PC-9 (cell line): Measurements from ENCODE around the gene EVC2. TPM values are rescaled to one million over a fixed set of nuclear protein-coding genes. Genes with fewer than 3 reads are reported as not detected.

Experiments used
- BruUV-seq: library from RNA; stranded (reverse); fragments of 400-500 nt; replicated peaks from 2 replicates; lab custom pipeline; 2021; lab: Mats Ljungman, UMichigan
- CTCF ChIA-PET: fragments of 300-600 bp; sonication (Branson Sonifier 250); formaldehyde crosslinking; loops from one replicate; lab custom pipeline; 2022; ENCODE audit warnings: antibody characterized with exemption; lab: Charles Lee
- POLR2A ChIA-PET: fragments of 300-600 bp; sonication (Branson Sonifier 250); formaldehyde crosslinking; loops from one replicate; lab custom pipeline; 2022; ENCODE audit warnings: antibody characterized with exemption; ENCODE audit not compliant: unreplicated experiment; lab: Charles Lee
- DNase-seq, 2 experiments: peaks; one replicate each; pipeline versions ENCODE4 v3.0.0 to v3.0.0-alpha.2; 2015 to 2022; ENCODE audit warnings: mixed read lengths in 1 of 2
- H2AFZ ChIP-seq: fragments of 200-600 bp; sonication (generic); 2 replicates; pipeline ENCODE4 v1.8.1; 2017; ENCODE audit warnings: antibody characterized with exemption
- H3F3A ChIP-seq: fragments of 200-600 bp; sonication (generic); 2 replicates; pipeline ENCODE4 v1.8.1; 2017; ENCODE audit warnings: antibody characterized with exemption, mild to moderate bottlenecking, low read depth; ENCODE audit not compliant: insufficient read depth
- H3K27ac ChIP-seq: fragments of 200-600 bp; sonication (generic); 2 replicates; pipeline ENCODE4 v1.6.1; 2016; ENCODE audit warnings: mixed run types
- H3K27me3 ChIP-seq: fragments of 200-600 bp; sonication (generic); 2 replicates; pipeline ENCODE4 v1.6.1; 2016; ENCODE audit warnings: low read depth, mixed run types; ENCODE audit not compliant: insufficient read depth
- H3K36me3 ChIP-seq: fragments of 200-600 bp; sonication (generic); 2 replicates; pipeline ENCODE4 v1.6.1; 2016; ENCODE audit warnings: low read depth, mixed run types
- H3K4me1 ChIP-seq: fragments of 200-600 bp; sonication (generic); replicated peaks from 2 replicates; pipeline ENCODE4 v1.6.1; 2016; ENCODE audit warnings: mixed run types; ENCODE audit not compliant: insufficient read depth
- H3K4me2 ChIP-seq: fragments of 200-600 bp; sonication (generic); 2 replicates; pipeline ENCODE4 v1.6.1; 2017; ENCODE audit warnings: mixed run types
- H3K4me3 ChIP-seq: fragments of 200-600 bp; sonication (generic); 2 replicates; pipeline ENCODE4 v1.6.1; 2016; ENCODE audit warnings: mixed run types
- H3K79me2 ChIP-seq: fragments of 200-600 bp; sonication (generic); 2 replicates; pipeline ENCODE4 v1.6.1; 2017; ENCODE audit warnings: low read depth, mixed run types
- H3K9me2 ChIP-seq: fragments of 200-600 bp; sonication (generic); 2 replicates; pipeline ENCODE4 v1.8.1; 2017; ENCODE audit warnings: mild to moderate bottlenecking; ENCODE audit not compliant: insufficient read depth
- H3K9me3 ChIP-seq: fragments of 200-600 bp; sonication (generic); 2 replicates; pipeline ENCODE4 v1.8.1; 2016; ENCODE audit warnings: low read depth; ENCODE audit not compliant: insufficient read depth
- H4K20me1 ChIP-seq: fragments of 200-600 bp; sonication (generic); 2 replicates; pipeline ENCODE4 v1.8.1; 2017; ENCODE audit not compliant: insufficient read depth
- CTCF ChIP-seq: fragments of 200-600 bp; sonication (generic); conservative IDR thresholded peaks from 2 replicates; pipeline ENCODE4 v1.6.1; 2017; ENCODE audit warnings: mixed run types, antibody characterized with exemption, mild to moderate bottlenecking, moderate library complexity
- EZH2 ChIP-seq: fragments of 200-600 bp; sonication (generic); IDR thresholded peaks from 2 replicates; pipeline ENCODE4 v1.8.0; 2017; ENCODE audit warnings: antibody characterized with exemption, low read depth
- intact Hi-C: fragments of 100-400 bp; cut with micrococcal nuclease; formaldehyde crosslinking; loops from one replicate; pipeline ENCODE4 v1.10.0; 2022; ENCODE audit not compliant: unreplicated experiment
- total RNA-seq: library from RNA; stranded (reverse); gene quantifications from 2 replicates; pipeline ENCODE4 v1.2.3, GENCODE V29; 2021

The EVC2 gene
- total RNA-seq, 1 experiment from 2014 or later = 1.4 TPM

- peak overlapping the region; percentile 74; the same call in 1 of the 2 replicates for H2AFZ ChIP-seq
- no peaks in the 10 kb centered on the region for H3K27me3 ChIP-seq
- TF ChIP-seq EZH2 (no peak), CTCF (no peak; the same call in 1 of the 2 replicates)
- no peak for DNase-seq
- H3K9me2 ChIP-seq = no peaks in the 10 kb centered on the region
- no peaks in the 10 kb centered on the region for H3K9me3 ChIP-seq
- H3K4me1 ChIP-seq = 0 out of 2 replicates have a peak, but pooled peaks cover 3% of the 10 kb centered on the region
- H3K4me3 ChIP-seq = peak overlapping the region; percentile 53; the same call in 1 of the 2 replicates
- ChIA-PET POLR2A (no interaction called here), CTCF (no interaction called here)
- H3K27ac ChIP-seq = no peak overlapping the region
- peaks cover 3% of the 10 kb centered on the region; the same call in 1 of the 2 replicates for H3F3A ChIP-seq
- no TSS peak for BruUV-seq
- peak overlapping the region; percentile 75 for H3K4me2 ChIP-seq
- H4K20me1 ChIP-seq = no peaks in the 10 kb centered on the region
- H3K36me3 ChIP-seq = no peaks in the 10 kb centered on the region
- intact Hi-C loops = loop anchor here (5.0 kb wide), 1 partner anchor 37 kb away; no protein-coding TSS in a partner anchor
- 0 out of 2 replicates have a peak, but pooled peaks cover 6% of the 10 kb centered on the region for H3K79me2 ChIP-seq
Measured at GRCh38 chr4:5710065-5710960, 2.0 kb upstream of the EVC2 start.

- H3K4me2 ChIP-seq = no peak overlapping the region
- CTCF ChIA-PET = no interaction called here
- no peak for DNase-seq
- no peak overlapping the region for H3K4me3 ChIP-seq
- H2AFZ ChIP-seq = no peak overlapping the region
- POLR2A ChIA-PET = no interaction called here
- H4K20me1 ChIP-seq = no peaks in the 10 kb centered on the region
- H3K9me3 ChIP-seq = no peaks in the 10 kb centered on the region
- 0 out of 2 replicates have a peak, but pooled peaks cover 3% of the 10 kb centered on the region for H3K4me1 ChIP-seq
- peaks cover 3% of the 10 kb centered on the region; the same call in 1 of the 2 replicates for H3F3A ChIP-seq
- intact Hi-C loops = no loop called here
- no TSS peak for BruUV-seq
- H3K9me2 ChIP-seq = no peaks in the 10 kb centered on the region
- H3K27ac ChIP-seq = no peak overlapping the region
- 0 out of 2 replicates have a peak, but pooled peaks cover 6% of the 10 kb centered on the region for H3K79me2 ChIP-seq
- H3K27me3 ChIP-seq = no peaks in the 10 kb centered on the region
- no peak for TF ChIP-seq CTCF
- TF ChIP-seq EZH2 = no peak
- no peaks in the 10 kb centered on the region for H3K36me3 ChIP-seq
Measured at GRCh38 chr4:5709207-5709575, 832 bp upstream of the EVC2 start.

- peaks cover 3% of the 10 kb centered on the region; the same call in 1 of the 2 replicates for H3F3A ChIP-seq
- H3K4me2 ChIP-seq = no peak overlapping the region
- no peak overlapping the region for H2AFZ ChIP-seq
- H3K27me3 ChIP-seq = no peaks in the 10 kb centered on the region
- H3K27ac ChIP-seq = no peak overlapping the region
- 0 out of 2 replicates have a peak, but pooled peaks cover 3% of the 10 kb centered on the region for H3K4me1 ChIP-seq
- CTCF ChIA-PET = no interaction called here
- no peak overlapping the region for H3K4me3 ChIP-seq
- TF ChIP-seq EZH2 (no peak), CTCF (no peak)
- POLR2A ChIA-PET = no interaction called here
- intact Hi-C loops = no loop called here
- no peaks in the 10 kb centered on the region for H3K9me3 ChIP-seq
- H3K79me2 ChIP-seq = 0 out of 2 replicates have a peak, but pooled peaks cover 6% of the 10 kb centered on the region
- BruUV-seq = no TSS peak
- H4K20me1 ChIP-seq = no peaks in the 10 kb centered on the region
- H3K36me3 ChIP-seq = no peaks in the 10 kb centered on the region
- peak in 1 of 2 experiments; percentile 14 for DNase-seq
- H3K9me2 ChIP-seq = no peaks in the 10 kb centered on the region
Measured at GRCh38 chr4:5707778-5708448, 446 bp downstream of the EVC2 start.
